Measurements from ENCODE around the gene C3orf20. TPM values are rescaled to one million over a fixed set of nuclear protein-coding genes. Genes with fewer than 3 reads are reported as not detected.

The C3orf20 gene
- total and polyA plus RNA-seq, 2 of the 13 experiments (the other 11 are each of a cell fraction or from before 2014, with no cell fraction given): 0.03 to 0.04 TPM

DNA sequence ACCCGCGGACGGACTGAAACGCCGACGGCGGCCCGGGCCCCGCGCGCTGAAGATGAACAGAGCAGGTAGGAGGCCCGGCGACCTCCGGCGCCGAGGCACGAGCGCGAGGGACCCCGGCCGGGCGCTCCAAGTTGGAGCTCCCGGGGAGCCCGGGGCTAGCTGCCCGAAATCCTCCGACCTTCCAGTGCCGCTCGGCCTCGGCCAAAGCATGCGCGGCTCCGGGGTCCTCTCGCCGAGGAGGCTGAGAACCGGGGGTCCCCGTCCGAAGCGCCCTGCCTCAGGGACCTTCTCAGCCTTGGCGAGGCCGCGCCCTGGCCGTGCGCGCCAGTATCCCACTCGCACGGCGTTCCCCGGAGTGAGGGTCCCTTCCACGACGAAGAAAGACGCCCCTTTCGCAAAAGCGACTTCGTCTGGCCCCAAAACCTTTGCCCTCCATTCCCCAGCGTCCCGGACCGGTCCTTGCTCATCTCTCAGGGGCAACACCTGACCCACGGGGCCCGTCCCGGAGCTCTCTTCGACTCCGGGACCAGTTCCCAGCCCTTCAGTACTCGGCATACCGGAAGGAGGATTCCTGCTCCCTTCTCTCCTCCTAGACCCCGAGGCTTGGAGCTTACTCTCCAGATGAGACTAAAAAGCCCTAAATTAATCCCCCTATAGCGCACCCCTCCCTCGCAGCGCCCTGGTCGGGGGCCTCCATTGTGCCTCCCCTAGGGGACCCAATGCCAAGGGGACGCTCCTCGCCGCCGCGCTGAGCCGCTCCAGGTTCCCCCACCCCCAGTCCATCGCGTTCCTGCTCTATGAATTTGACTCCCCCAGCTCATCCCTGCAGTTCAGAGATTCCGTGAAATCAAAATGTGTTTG is 136.1 kb downstream of the C3orf20 start:
- Histone ChIP-seq H3K4me1 (ENCODE audit: insufficient read depth, low read length) (no peaks in the 10 kb centered on the region), H3K9ac (ENCODE audit: insufficient read depth, low read depth, low read length) (no peak overlapping the region), H4K20me1 (ENCODE audit: insufficient read depth, low read length) (no peaks in the 10 kb centered on the region), H3K79me2 (ENCODE audit: insufficient read depth, low read length) (no peaks in the 10 kb centered on the region), H3K9me3 (ENCODE audit: low read length) (no peaks in the 10 kb centered on the region), H3K27ac (ENCODE audit: extremely low read length, insufficient read depth, low read length) (no peak overlapping the region), H3K4me3 (replicated peaks in 1 of 3; ENCODE audit: insufficient read depth in 1 of 3, low read depth in 2 of 3, low read length in 3 of 3) (no peak overlapping the region), H3K36me3 (replicated peaks in 1 of 2; ENCODE audit: control insufficient read depth in 1 of 2, insufficient read depth in 2 of 2, low read length in 2 of 2) (no peaks in the 10 kb centered on the region), H3K4me2 (ENCODE audit: low read depth, low read length) (no peak overlapping the region), H3K27me3 (ENCODE audit: control insufficient read depth in 1 of 2, insufficient read depth in 2 of 2, low read length in 2 of 2) (peaks cover 3 to 43% of the 10 kb centered on the region in 2 experiments; a peak in 4 of 5 replicates), H2AFZ (ENCODE audit: low read length) (no peak overlapping the region)
- ChIA-PET CTCF (ENCODE audit: low intra/inter-chr PET ratio, low total read pairs) (no interaction called here), POLR2A (interaction anchor here (0.9 kb wide), 1 partner anchor 9 kb away, joined by 3 read pairs; no protein-coding TSS in a partner anchor)
- no peak for FAIRE-seq
- BruUV-seq (replicated peaks): no TSS peak
- TF ChIP-seq NR3C1 (CRISPR knock-in tag; IDR thresholded peaks at IDR 0.05): no peak
- TF ChIP-seq HMGA1 (CRISPR knock-in tag; conservative IDR thresholded peaks at IDR 0.05): no peak
- TF ChIP-seq EED (CRISPR knock-in tag; IDR thresholded peaks at IDR 0.05): no peak
- TF ChIP-seq, protein P1, sequence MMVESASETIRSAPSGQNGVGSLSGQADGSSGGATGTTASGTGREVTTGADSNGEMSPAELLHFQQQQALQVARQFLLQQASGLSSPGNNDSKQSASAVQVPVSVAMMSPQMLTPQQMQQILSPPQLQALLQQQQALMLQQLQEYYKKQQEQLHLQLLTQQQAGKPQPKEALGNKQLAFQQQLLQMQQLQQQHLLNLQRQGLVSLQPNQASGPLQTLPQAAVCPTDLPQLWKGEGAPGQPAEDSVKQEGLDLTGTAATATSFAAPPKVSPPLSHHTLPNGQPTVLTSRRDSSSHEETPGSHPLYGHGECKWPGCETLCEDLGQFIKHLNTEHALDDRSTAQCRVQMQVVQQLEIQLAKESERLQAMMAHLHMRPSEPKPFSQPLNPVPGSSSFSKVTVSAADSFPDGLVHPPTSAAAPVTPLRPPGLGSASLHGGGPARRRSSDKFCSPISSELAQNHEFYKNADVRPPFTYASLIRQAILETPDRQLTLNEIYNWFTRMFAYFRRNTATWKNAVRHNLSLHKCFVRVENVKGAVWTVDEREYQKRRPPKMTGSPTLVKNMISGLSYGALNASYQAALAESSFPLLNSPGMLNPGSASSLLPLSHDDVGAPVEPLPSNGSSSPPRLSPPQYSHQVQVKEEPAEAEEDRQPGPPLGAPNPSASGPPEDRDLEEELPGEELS (CRISPR knock-in tag; IDR thresholded peaks at IDR 0.05): no peak
- no peak for TF ChIP-seq AGO1 (IDR thresholded peaks at IDR 0.05; ENCODE audit: low read depth, low read length, poor library complexity, severe bottlenecking)
- no peak for TF ChIP-seq ZNF709 (CRISPR knock-in tag; IDR thresholded peaks at IDR 0.05)
- no peak for TF ChIP-seq ZNF883 (CRISPR knock-in tag; IDR thresholded peaks at IDR 0.05; ENCODE audit: not compliant biosample characterization)
- no peak for ATAC-seq
- intact Hi-C loops (cut with micrococcal nuclease; ENCODE audit: unreplicated experiment): no loop called here
- in situ Hi-C loops (cut with HindIII; ENCODE audit: extremely low pct_ligation_motif_present, low pct_unique_long_range_greater_than_20kb): no loop called here
- WGBS (ENCODE audit: low lambda C conversion rate): 43% methylated on average over 44 of the region's 78 CpGs
- DNase-seq (ENCODE audit: low spot score): no peak

Measured in HepG2 (cell line).